Trophoblast cell (in vitro differentiated cells and primary cell): ENCODE data around the gene FAR1.
"Not testable (repeated sequence)": the region's sequence is repeated elsewhere in the genome, so short reads cannot be mapped to it uniquely, and the experiment has no call there.

Source experiments
- DNase-seq, 2 donors: peaks; one replicate each; pipeline ENCODE4 v3.0.0-alpha.2; 2016
- H2AFZ ChIP-seq: 2 replicates; pipeline ENCODE4 v1.6.1; 2013; ENCODE audit warnings: low read length, moderate library complexity, mild to moderate bottlenecking; ENCODE audit not compliant: insufficient read depth, poor library complexity
- H2AK5ac ChIP-seq: 2 replicates; pipeline ENCODE4 v1.6.1; 2013; ENCODE audit warnings: mild to moderate bottlenecking, low read length
- H2BK120ac ChIP-seq: 2 replicates; pipeline ENCODE4 v1.6.1; 2013; ENCODE audit warnings: low read length, mild to moderate bottlenecking, moderate library complexity; ENCODE audit not compliant: insufficient read depth, poor library complexity
- H2BK12ac ChIP-seq: 2 replicates; pipeline ENCODE4 v1.6.1; 2013; ENCODE audit warnings: mild to moderate bottlenecking, low read length, moderate library complexity
- H2BK5ac ChIP-seq: 2 replicates; pipeline ENCODE4 v1.6.1; 2013; ENCODE audit warnings: low read length, low read depth, moderate library complexity, mild to moderate bottlenecking; ENCODE audit not compliant: poor library complexity
- H3K14ac ChIP-seq: 2 replicates; pipeline ENCODE4 v1.6.1; 2013; ENCODE audit warnings: mild to moderate bottlenecking, low read length
- H3K18ac ChIP-seq: 2 replicates; pipeline ENCODE4 v1.6.1; 2013; ENCODE audit warnings: mild to moderate bottlenecking, low read length
- H3K23ac ChIP-seq: 2 replicates; pipeline ENCODE4 v1.6.1; 2013; ENCODE audit warnings: low read length
- H3K27ac ChIP-seq: 2 replicates; pipeline ENCODE4 v1.5.1; 2013; ENCODE audit warnings: low read depth, mild to moderate bottlenecking, inconsistent platforms, low read length, moderate library complexity
- H3K27me3 ChIP-seq: 2 replicates; pipeline ENCODE4 v1.6.1; 2013; ENCODE audit warnings: inconsistent platforms, mild to moderate bottlenecking, low read length, moderate library complexity; ENCODE audit not compliant: insufficient read depth
- H3K36me3 ChIP-seq, 2 experiments: 1 replicate in 1 of 2; 2 replicates in 1 of 2; pipeline ENCODE4 v1.6.1; 2013; ENCODE audit warnings: low read length in 2 of 2, mild to moderate bottlenecking in 2 of 2, moderate library complexity in 1 of 2; ENCODE audit not compliant: insufficient read depth in 2 of 2, control insufficient read depth in 1 of 2
- H3K4ac ChIP-seq: 2 replicates; pipeline ENCODE4 v1.6.1; 2013; ENCODE audit warnings: low read depth, mild to moderate bottlenecking, low read length, moderate library complexity
- H3K4me1 ChIP-seq, 2 experiments: 1 replicate in 1 of 2; 2 replicates in 1 of 2; pipeline ENCODE4 v1.6.1; 2013; ENCODE audit warnings: low read length in 2 of 2, mild to moderate bottlenecking in 2 of 2, moderate library complexity in 1 of 2; ENCODE audit not compliant: insufficient read depth in 2 of 2, control insufficient read depth in 1 of 2
- H3K4me2 ChIP-seq: 2 replicates; pipeline ENCODE4 v1.6.1; 2013; ENCODE audit warnings: inconsistent platforms, mild to moderate bottlenecking, low read length, moderate library complexity
- H3K4me3 ChIP-seq: 2 replicates; pipeline ENCODE4 v1.5.1; 2013; ENCODE audit warnings: mild to moderate bottlenecking, low read depth, low read length, inconsistent platforms
- H3K79me1 ChIP-seq: one replicate; pipeline ENCODE4 v1.6.1; 2013; ENCODE audit warnings: low read length
- H3K79me2 ChIP-seq: 2 replicates; pipeline ENCODE4 v1.6.1; 2013; ENCODE audit warnings: low read length, mild to moderate bottlenecking; ENCODE audit not compliant: control insufficient read depth, insufficient read depth, poor library complexity
- H3K9ac ChIP-seq: 2 replicates; pipeline ENCODE4 v1.6.1; 2013; ENCODE audit warnings: mild to moderate bottlenecking, low read length
- H3K9me3 ChIP-seq: 2 replicates; pipeline ENCODE4 v1.6.1; 2013; ENCODE audit warnings: low read depth, mild to moderate bottlenecking, control low read depth, inconsistent platforms, low read length; ENCODE audit not compliant: insufficient read depth
- H4K12ac ChIP-seq: 2 replicates; pipeline ENCODE4 v1.6.1; 2013; ENCODE audit warnings: low read depth, mild to moderate bottlenecking, low read length, moderate library complexity
- H4K8ac ChIP-seq: 2 replicates; pipeline ENCODE4 v1.6.1; 2013; ENCODE audit warnings: low read depth, mild to moderate bottlenecking, low read length, moderate library complexity
- H4K91ac ChIP-seq: one replicate; pipeline ENCODE4 v1.6.1; 2013; ENCODE audit warnings: low read depth, mild to moderate bottlenecking, low read length, moderate library complexity
- WGBS: extraction: QIAGEN DNeasy Blood & Tissue Kit; methylation state at CpG from one replicate; pipeline ENCODE4 v1.1.7; 2013; ENCODE audit warnings: missing lambda C conversion rate; ENCODE audit not compliant: insufficient read length, insufficient coverage; ENCODE audit errors: extremely low coverage; 5-methylcytosine and 5-hydroxymethylcytosine counted together

Gene FAR1

DNA sequence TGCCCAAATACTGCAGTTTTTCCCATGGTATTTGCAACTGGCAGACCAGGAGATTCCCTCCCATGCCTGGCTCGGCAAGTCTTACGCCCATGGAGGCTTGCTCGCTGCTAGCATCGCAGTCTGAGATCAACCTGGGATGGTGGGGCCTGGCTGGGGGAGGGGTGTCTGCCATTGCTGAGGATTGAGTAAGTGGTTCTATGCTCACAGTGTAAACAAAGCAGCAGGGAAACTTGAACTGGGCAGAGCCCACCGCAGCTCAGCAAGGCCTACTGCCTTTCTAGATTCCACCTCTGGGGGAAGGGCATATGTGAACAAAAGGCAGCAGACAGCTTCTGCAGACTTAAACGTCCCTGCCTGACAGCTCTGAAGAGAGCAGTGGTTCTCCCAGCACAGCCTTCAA is 17.0 kb upstream of the FAR1 start:
- no CpG with 5 or more reads among the region's 6 CpGs for WGBS
- H3K27ac ChIP-seq, H3K4me1 ChIP-seq, H3K14ac ChIP-seq, H3K36me3 ChIP-seq, H3K9ac ChIP-seq, H2AK5ac ChIP-seq, H2AFZ ChIP-seq, H3K79me1 ChIP-seq, H3K18ac ChIP-seq, H4K12ac ChIP-seq, H3K9me3 ChIP-seq, H2BK120ac ChIP-seq, H4K91ac ChIP-seq, H3K4me2 ChIP-seq, DNase-seq, H3K4me3 ChIP-seq, H4K8ac ChIP-seq, H3K23ac ChIP-seq, H2BK12ac ChIP-seq, H3K27me3 ChIP-seq, H3K4ac ChIP-seq, H3K79me2 ChIP-seq, H2BK5ac ChIP-seq: not testable (repeated sequence)

GRCh38 chr11:13661074-13661623 is 7.3 kb upstream of the FAR1 start:
- H2BK12ac ChIP-seq, result no peak overlapping the region
- no peak overlapping the region for H3K27ac ChIP-seq
- no peak for DNase-seq
- H3K4ac ChIP-seq, result no peak overlapping the region
- H2AFZ ChIP-seq, result no peak overlapping the region
- no peaks in the 10 kb centered on the region for H3K36me3 ChIP-seq
- no peak overlapping the region for H3K4me3 ChIP-seq
- H3K9ac ChIP-seq, result no peak overlapping the region
- H2AK5ac ChIP-seq, result no peak overlapping the region
- H3K4me2 ChIP-seq, result no peak overlapping the region
- no peak overlapping the region for H3K18ac ChIP-seq
- no peak overlapping the region for H4K8ac ChIP-seq
- no peak overlapping the region for H4K91ac ChIP-seq
- H3K23ac ChIP-seq, result no peak overlapping the region
- H3K9me3 ChIP-seq, result peaks cover 6% of the 10 kb centered on the region
- no peaks in the 10 kb centered on the region for H3K79me2 ChIP-seq
- H3K4me1 ChIP-seq, result no peaks in the 10 kb centered on the region
- H2BK120ac ChIP-seq, result no peak overlapping the region
- H2BK5ac ChIP-seq, result no peak overlapping the region
- H4K12ac ChIP-seq, result no peak overlapping the region
- WGBS, result no CpG with 5 or more reads among the region's 2 CpGs
- H3K79me1 ChIP-seq, result no peaks in the 10 kb centered on the region
- no peaks in the 10 kb centered on the region for H3K27me3 ChIP-seq
- no peak overlapping the region for H3K14ac ChIP-seq

GRCh38 chr11:13663631-13664071 is 4.8 kb upstream of the FAR1 start:
- no peaks in the 10 kb centered on the region for H3K36me3 ChIP-seq
- H3K4ac ChIP-seq, result no peak overlapping the region
- H3K79me2 ChIP-seq, result peaks cover 4% of the 10 kb centered on the region
- no peak overlapping the region for H2AFZ ChIP-seq
- no peak overlapping the region for H3K27ac ChIP-seq
- no peak overlapping the region for H4K12ac ChIP-seq
- H3K27me3 ChIP-seq, result no peaks in the 10 kb centered on the region
- no peak overlapping the region for H3K4me3 ChIP-seq
- no peak overlapping the region for H3K4me2 ChIP-seq
- peaks cover 6% of the 10 kb centered on the region for H3K79me1 ChIP-seq
- no peak overlapping the region for H2BK12ac ChIP-seq
- no peak for DNase-seq
- H3K18ac ChIP-seq, result no peak overlapping the region
- H2BK5ac ChIP-seq, result no peak overlapping the region
- no CpG with 5 or more reads among the region's 1 CpG for WGBS
- no peak overlapping the region for H4K91ac ChIP-seq
- no peak overlapping the region for H2BK120ac ChIP-seq
- peaks cover 6% of the 10 kb centered on the region for H3K9me3 ChIP-seq
- peaks cover 0 to 4% of the 10 kb centered on the region in 2 experiments for H3K4me1 ChIP-seq
- no peak overlapping the region for H3K23ac ChIP-seq
- H4K8ac ChIP-seq, result no peak overlapping the region
- no peak overlapping the region for H2AK5ac ChIP-seq
- no peak overlapping the region for H3K9ac ChIP-seq
- no peak overlapping the region for H3K14ac ChIP-seq

GRCh38 chr11:13664351-13664750 is 4.1 kb upstream of the FAR1 start:
- Histone ChIP-seq H3K4me2 (no peak overlapping the region), H3K18ac (no peak overlapping the region), H3K79me2 (peaks cover 11% of the 10 kb centered on the region), H3K36me3 (no peaks in the 10 kb centered on the region), H3K9ac (no peak overlapping the region), H3K14ac (no peak overlapping the region), H3K23ac (no peak overlapping the region), H3K4ac (no peak overlapping the region), H3K4me1 (peaks cover under 1 to 4% of the 10 kb centered on the region in 2 experiments), H3K27me3 (no peaks in the 10 kb centered on the region), H2AFZ (no peak overlapping the region), H2BK12ac (no peak overlapping the region), H3K4me3 (no peak overlapping the region), H4K8ac (no peak overlapping the region), H2BK5ac (no peak overlapping the region), H3K27ac (no peak overlapping the region), H4K91ac (no peak overlapping the region), H4K12ac (no peak overlapping the region), H3K9me3 (peaks cover 6% of the 10 kb centered on the region), H2AK5ac (no peak overlapping the region), H2BK120ac (no peak overlapping the region), H3K79me1 (peaks cover 8% of the 10 kb centered on the region)
- whole genome bisulfite sequencing, result no CpG with 5 or more reads among the region's 1 CpG
- no peak for DNase-seq
